Measurements from ENCODE around the gene MATN3.
"Not testable (repeated sequence)": the region's sequence is repeated elsewhere in the genome, so short reads cannot be mapped to it uniquely, and the experiment has no call there.

DNA sequence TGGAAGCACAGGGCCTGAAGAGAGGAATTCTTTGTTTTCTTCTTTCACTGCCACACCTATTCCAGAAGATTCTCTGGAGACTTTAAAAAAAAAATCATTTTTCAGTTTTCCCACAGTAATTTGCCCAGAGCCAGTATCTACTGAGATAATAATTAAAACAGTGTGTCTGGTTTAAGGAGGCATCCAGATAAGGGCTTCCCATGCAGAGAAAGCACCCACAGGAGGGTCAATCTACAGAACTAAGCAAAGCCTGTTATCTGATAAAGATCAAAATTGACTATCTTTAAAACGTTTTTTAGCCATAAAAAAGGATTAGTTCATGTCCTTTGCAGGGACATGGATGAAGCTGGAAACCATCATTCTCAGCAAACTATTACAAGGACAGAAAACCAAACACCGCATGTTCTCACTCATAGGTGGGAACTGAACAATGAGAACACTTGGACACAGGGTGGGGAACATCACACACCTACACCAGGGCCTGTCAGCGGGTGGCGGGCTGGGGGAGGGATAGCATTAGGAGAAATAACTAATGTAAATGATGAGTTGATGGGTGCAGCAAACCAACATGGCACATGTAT lies 33.3 kb upstream of the MATN3 start:
- TF ChIP-seq, protein P1, sequence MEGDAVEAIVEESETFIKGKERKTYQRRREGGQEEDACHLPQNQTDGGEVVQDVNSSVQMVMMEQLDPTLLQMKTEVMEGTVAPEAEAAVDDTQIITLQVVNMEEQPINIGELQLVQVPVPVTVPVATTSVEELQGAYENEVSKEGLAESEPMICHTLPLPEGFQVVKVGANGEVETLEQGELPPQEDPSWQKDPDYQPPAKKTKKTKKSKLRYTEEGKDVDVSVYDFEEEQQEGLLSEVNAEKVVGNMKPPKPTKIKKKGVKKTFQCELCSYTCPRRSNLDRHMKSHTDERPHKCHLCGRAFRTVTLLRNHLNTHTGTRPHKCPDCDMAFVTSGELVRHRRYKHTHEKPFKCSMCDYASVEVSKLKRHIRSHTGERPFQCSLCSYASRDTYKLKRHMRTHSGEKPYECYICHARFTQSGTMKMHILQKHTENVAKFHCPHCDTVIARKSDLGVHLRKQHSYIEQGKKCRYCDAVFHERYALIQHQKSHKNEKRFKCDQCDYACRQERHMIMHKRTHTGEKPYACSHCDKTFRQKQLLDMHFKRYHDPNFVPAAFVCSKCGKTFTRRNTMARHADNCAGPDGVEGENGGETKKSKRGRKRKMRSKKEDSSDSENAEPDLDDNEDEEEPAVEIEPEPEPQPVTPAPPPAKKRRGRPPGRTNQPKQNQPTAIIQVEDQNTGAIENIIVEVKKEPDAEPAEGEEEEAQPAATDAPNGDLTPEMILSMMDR (IDR thresholded peaks at IDR 0.05) = not testable (repeated sequence)
- not testable (repeated sequence) for TF ChIP-seq POLR2A (IDR thresholded peaks at IDR 0.05)
